Measurements from ENCODE around the gene KIF3A.

KIF3A gene

DNA sequence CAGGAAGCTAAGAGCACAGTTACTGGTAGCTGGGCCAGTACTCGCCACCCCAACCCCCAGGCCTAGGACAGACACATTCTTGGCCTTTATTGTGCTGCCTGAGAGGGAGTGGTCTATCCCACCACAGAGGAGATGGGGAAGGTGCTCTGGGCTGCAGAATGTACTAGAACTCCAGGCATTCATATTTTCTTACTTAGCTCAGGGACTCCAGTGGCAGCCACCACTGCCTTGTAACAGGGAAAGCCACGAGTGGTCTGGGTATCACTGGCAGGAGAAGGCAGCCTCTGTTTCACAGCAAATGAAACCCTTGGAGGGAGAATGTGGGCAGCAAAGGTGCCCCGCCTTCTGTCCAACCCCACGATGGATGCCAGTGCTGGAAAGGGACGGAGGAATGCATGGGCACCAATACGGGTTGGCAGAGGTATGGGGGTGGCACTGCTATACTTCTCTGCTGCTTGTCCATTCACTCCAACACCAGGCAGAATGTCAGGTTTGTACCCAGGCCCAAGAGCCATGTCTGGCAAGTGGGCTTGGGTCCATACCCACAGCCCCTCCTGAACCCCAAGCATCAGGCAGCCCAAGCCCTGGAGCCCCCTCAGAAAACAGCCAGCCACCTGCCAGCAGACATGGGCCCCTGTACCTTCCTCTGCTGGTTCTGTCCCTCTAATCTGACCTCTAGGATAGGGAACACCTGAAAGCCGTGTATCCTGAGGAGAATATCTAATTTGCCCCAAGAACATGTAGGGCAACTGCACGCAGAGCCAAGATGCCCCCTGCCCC lies 35.1 kb upstream of the KIF3A start:
- Histone ChIP-seq H2AFZ (ENCODE audit: low read length) (no peak overlapping the region), H4K20me1 (ENCODE audit: insufficient read depth, low read length) (no peaks in the 10 kb centered on the region), H3F3A (ENCODE audit: insufficient read depth, low read length) (peaks cover 8% of the 10 kb centered on the region; the same call in 1 of the 2 replicates), H3K27ac (ENCODE audit: low read length) (no peak overlapping the region), H3K79me2 (ENCODE audit: low read length) (no peaks in the 10 kb centered on the region), H3K9me3 (replicated peaks; ENCODE audit: insufficient read depth, low read length) (no peaks in the 10 kb centered on the region), H3K36me3 (replicated peaks; ENCODE audit: insufficient read depth, low read length) (no peaks in the 10 kb centered on the region), H3K9ac (ENCODE audit: low read length) (no peak overlapping the region), H3K4me1 (ENCODE audit: low read length) (no peaks in the 10 kb centered on the region), H3K4me3 (ENCODE audit: low read length) (no peak overlapping the region), H3K27me3 (replicated peaks; ENCODE audit: insufficient read depth, low read length) (peaks cover under 1% of the 10 kb centered on the region), H3K4me2 (ENCODE audit: low read depth, low read length) (no peak overlapping the region), H3K9me2 (replicated peaks; ENCODE audit: insufficient read depth, low read length) (no peaks in the 10 kb centered on the region)
- TF ChIP-seq EZH2 (optimal IDR thresholded peaks at IDR 0.05; ENCODE audit: low read depth, low read length) (no peak), CTCF (IDR thresholded peaks at IDR 0.05; ENCODE audit: low read length) (no peak), EZH2phosphoT487 (IDR thresholded peaks at IDR 0.05; ENCODE audit: low read length) (no peak)
- no peak for DNase-seq

DNA sequence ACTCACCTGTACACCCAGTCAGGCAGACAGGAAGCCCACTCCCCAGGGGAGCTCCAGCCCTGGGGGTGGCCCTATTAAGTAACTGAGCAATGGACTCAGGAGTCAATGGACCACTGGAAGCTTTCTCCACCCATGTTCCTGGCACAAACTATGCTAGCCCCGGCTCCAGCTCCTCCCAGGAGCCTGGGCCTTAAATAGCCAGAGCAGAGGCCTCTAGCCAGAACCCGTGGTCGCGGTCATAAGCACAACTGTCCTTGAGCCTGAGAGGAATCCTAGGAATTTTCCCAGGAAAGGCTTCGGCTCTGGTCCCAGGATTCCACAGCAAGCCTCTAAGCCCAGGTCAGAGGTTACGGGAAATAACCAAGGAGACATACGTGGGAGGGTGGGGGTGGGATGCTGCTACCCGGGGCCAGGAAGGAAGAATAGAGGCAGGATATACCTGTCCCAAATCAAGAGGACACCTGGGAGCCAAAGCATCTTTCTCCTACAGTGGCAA lies 34.2 kb upstream of the KIF3A start:
- H3K4me3 ChIP-seq (ENCODE audit: low read length), result no peak overlapping the region
- no peaks in the 10 kb centered on the region for H3K9me3 ChIP-seq (replicated peaks; ENCODE audit: insufficient read depth, low read length)
- no peaks in the 10 kb centered on the region for H3K27me3 ChIP-seq (replicated peaks; ENCODE audit: insufficient read depth, low read length)
- no peaks in the 10 kb centered on the region for H3K79me2 ChIP-seq (ENCODE audit: low read length)
- H3K27ac ChIP-seq (ENCODE audit: low read length), result no peak overlapping the region
- H3F3A ChIP-seq (ENCODE audit: insufficient read depth, low read length), result peaks cover 8% of the 10 kb centered on the region; the same call in 1 of the 2 replicates
- TF ChIP-seq EZH2 (optimal IDR thresholded peaks at IDR 0.05; ENCODE audit: low read depth, low read length) (no peak), EZH2phosphoT487 (IDR thresholded peaks at IDR 0.05; ENCODE audit: low read length) (no peak), CTCF (IDR thresholded peaks at IDR 0.05; ENCODE audit: low read length) (no peak)
- no peak overlapping the region for H3K9ac ChIP-seq (ENCODE audit: low read length)
- H2AFZ ChIP-seq (ENCODE audit: low read length), result no peak overlapping the region
- no peaks in the 10 kb centered on the region for H4K20me1 ChIP-seq (ENCODE audit: insufficient read depth, low read length)
- no peaks in the 10 kb centered on the region for H3K36me3 ChIP-seq (replicated peaks; ENCODE audit: insufficient read depth, low read length)
- H3K9me2 ChIP-seq (replicated peaks; ENCODE audit: insufficient read depth, low read length), result no peaks in the 10 kb centered on the region
- H3K4me2 ChIP-seq (ENCODE audit: low read depth, low read length), result no peak overlapping the region
- no peaks in the 10 kb centered on the region for H3K4me1 ChIP-seq (ENCODE audit: low read length)
- DNase-seq, result no peak

DNA sequence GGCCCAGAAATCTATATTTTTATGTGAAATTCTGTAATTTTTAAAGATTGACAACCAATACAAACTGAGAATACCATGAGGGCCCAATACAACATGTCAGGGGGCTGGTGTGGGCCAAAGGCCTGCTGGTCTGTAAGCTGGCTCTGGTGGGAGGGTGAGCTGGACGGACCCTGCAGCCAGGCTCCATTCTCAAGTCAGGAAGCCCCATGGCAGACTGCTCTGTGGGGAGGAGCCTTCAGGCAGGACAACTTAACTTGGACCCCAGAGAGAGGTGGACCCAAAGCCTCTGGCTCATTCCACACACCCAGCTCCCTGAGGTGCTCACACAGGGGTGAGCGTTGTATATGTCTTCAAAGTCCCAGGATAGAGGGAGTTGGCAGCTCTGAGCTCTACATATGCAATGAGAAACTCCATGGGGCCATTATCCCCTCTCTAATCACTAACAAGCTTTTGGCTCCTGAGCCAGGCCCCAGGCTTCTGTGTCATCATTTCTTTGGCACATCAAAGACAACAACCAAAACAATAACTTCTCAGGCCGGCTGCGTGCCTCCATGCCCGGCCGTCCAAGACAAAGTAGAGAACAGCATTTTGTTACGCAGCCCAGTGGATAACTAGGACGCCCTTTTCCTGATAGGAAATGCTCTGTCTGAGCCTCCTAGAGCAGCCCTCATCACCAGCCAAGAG lies 33.3 kb upstream of the KIF3A start:
- H3K36me3 ChIP-seq (replicated peaks; ENCODE audit: insufficient read depth, low read length), result no peaks in the 10 kb centered on the region
- no peak overlapping the region for H3K4me3 ChIP-seq (ENCODE audit: low read length)
- no peak overlapping the region for H3K4me2 ChIP-seq (ENCODE audit: low read depth, low read length)
- no peaks in the 10 kb centered on the region for H4K20me1 ChIP-seq (ENCODE audit: insufficient read depth, low read length)
- H3K9me2 ChIP-seq (replicated peaks; ENCODE audit: insufficient read depth, low read length), result no peaks in the 10 kb centered on the region
- H2AFZ ChIP-seq (ENCODE audit: low read length), result no peak overlapping the region
- H3K9ac ChIP-seq (ENCODE audit: low read length), result no peak overlapping the region
- no peaks in the 10 kb centered on the region for H3K4me1 ChIP-seq (ENCODE audit: low read length)
- TF ChIP-seq CTCF (IDR thresholded peaks at IDR 0.05; ENCODE audit: low read length) (no peak), EZH2phosphoT487 (IDR thresholded peaks at IDR 0.05; ENCODE audit: low read length) (no peak), EZH2 (optimal IDR thresholded peaks at IDR 0.05; ENCODE audit: low read depth, low read length) (no peak)
- no peaks in the 10 kb centered on the region for H3K9me3 ChIP-seq (replicated peaks; ENCODE audit: insufficient read depth, low read length)
- H3K27me3 ChIP-seq (replicated peaks; ENCODE audit: insufficient read depth, low read length), result no peaks in the 10 kb centered on the region
- no peak overlapping the region for H3K27ac ChIP-seq (ENCODE audit: low read length)
- H3F3A ChIP-seq (ENCODE audit: insufficient read depth, low read length), result peaks cover 3% of the 10 kb centered on the region; the same call in 1 of the 2 replicates
- no peak for DNase-seq
- H3K79me2 ChIP-seq (ENCODE audit: low read length), result no peaks in the 10 kb centered on the region

Measured in MM.1S (cell line).